ENCODE data around the gene DOCK6. TPM values are rescaled to one million over a fixed set of nuclear protein-coding genes. Genes with fewer than 3 reads are reported as not detected.

Gene DOCK6
- total RNA-seq, 1 donor from 2014 or later: 43.2 TPM

- TF ChIP-seq, protein P1, sequence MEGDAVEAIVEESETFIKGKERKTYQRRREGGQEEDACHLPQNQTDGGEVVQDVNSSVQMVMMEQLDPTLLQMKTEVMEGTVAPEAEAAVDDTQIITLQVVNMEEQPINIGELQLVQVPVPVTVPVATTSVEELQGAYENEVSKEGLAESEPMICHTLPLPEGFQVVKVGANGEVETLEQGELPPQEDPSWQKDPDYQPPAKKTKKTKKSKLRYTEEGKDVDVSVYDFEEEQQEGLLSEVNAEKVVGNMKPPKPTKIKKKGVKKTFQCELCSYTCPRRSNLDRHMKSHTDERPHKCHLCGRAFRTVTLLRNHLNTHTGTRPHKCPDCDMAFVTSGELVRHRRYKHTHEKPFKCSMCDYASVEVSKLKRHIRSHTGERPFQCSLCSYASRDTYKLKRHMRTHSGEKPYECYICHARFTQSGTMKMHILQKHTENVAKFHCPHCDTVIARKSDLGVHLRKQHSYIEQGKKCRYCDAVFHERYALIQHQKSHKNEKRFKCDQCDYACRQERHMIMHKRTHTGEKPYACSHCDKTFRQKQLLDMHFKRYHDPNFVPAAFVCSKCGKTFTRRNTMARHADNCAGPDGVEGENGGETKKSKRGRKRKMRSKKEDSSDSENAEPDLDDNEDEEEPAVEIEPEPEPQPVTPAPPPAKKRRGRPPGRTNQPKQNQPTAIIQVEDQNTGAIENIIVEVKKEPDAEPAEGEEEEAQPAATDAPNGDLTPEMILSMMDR (IDR thresholded peaks at IDR 0.05; ENCODE audit: borderline replicate concordance): no peak
- intact Hi-C loops (cut with micrococcal nuclease): no loop called here
- no peak for DNase-seq
- Histone ChIP-seq H3K36me3 (peaks cover 82% of the 10 kb centered on the region), H3K27ac (replicated peaks) (no peak overlapping the region), H3K9me3 (replicated peaks) (no peaks in the 10 kb centered on the region), H3K4me3 (no peak overlapping the region), H3K27me3 (ENCODE audit: low read depth) (no peaks in the 10 kb centered on the region), H3K4me1 (no peaks in the 10 kb centered on the region)
These were observed 35.0 kb downstream of the DOCK6 start for GRCh38 chr19:11227195-11227886.

- H3K4me1 ChIP-seq: no peaks in the 10 kb centered on the region
- no peak overlapping the region for H3K27ac ChIP-seq (replicated peaks)
- H3K36me3 ChIP-seq: peaks cover 82% of the 10 kb centered on the region
- no peaks in the 10 kb centered on the region for H3K27me3 ChIP-seq (ENCODE audit: low read depth)
- no peak overlapping the region for H3K4me3 ChIP-seq
- no peak for DNase-seq
- intact Hi-C loops (cut with micrococcal nuclease): no loop called here
- peaks cover 2% of the 10 kb centered on the region for H3K9me3 ChIP-seq (replicated peaks)
- TF ChIP-seq, protein P1 (IDR thresholded peaks at IDR 0.05; ENCODE audit: borderline replicate concordance): no peak
These were observed 35.6 kb downstream of the DOCK6 start for GRCh38 chr19:11226716-11227166.

DNA sequence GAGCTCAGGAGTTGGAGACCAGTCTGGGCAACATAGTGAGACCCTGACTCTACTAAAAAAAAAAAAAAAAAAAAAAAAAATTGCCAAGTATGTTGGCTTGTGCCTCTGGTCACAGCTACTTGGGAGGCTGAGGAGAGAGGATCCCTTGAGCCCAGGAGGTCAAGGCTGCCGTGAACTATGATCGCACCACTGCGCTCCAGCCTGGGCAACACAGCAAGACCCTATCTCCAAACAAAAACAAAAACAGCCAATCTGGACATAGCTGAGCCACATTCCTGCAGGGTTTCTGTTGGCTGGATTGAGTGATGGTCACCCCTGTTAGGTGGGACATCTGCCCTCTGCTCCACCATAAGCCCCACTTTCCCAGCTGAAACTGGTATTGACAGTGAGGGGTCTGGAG, 36.5 kb downstream of the DOCK6 start:
- Histone ChIP-seq H3K9me3 (replicated peaks) (peaks cover 11% of the 10 kb centered on the region), H3K27ac (replicated peaks) (peak overlapping the region; percentile 48), H3K36me3 (peaks cover 82% of the 10 kb centered on the region), H3K4me3 (no peak overlapping the region), H3K4me1 (no peaks in the 10 kb centered on the region), H3K27me3 (ENCODE audit: low read depth) (no peaks in the 10 kb centered on the region)
- TF ChIP-seq, protein P1 (IDR thresholded peaks at IDR 0.05; ENCODE audit: borderline replicate concordance): no peak
- DNase-seq: no peak
- intact Hi-C loops (cut with micrococcal nuclease): no loop called here

DNA sequence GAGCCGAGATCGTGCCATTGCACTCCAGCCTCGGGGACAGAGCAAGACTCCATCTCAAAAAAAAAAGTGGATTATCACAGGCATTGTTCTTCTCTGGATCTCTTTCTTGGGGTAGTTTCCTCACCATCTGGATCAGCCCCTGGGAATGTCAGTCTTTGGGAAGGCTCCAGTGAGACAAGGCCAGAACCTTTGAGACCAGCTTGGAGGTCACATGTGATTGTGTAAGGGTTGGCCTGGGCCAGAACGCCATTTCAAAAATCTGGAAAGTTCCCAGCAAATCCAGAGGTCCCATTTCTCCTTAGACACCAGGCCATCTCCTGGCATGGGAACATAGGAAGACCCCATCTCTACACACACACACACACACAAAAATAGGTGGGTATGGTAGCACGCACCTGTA, 37.2 kb downstream of the DOCK6 start:
- TF ChIP-seq, protein P1 (IDR thresholded peaks at IDR 0.05; ENCODE audit: borderline replicate concordance): no peak
- Histone ChIP-seq H3K4me3 (no peak overlapping the region), H3K36me3 (peaks cover 83% of the 10 kb centered on the region), H3K4me1 (no peaks in the 10 kb centered on the region), H3K27me3 (ENCODE audit: low read depth) (no peaks in the 10 kb centered on the region), H3K9me3 (replicated peaks) (peaks cover 11% of the 10 kb centered on the region), H3K27ac (replicated peaks) (peak overlapping the region; percentile 48)
- intact Hi-C loops (cut with micrococcal nuclease): no loop called here
- no peak for DNase-seq

- Histone ChIP-seq H3K4me1 (no peaks in the 10 kb centered on the region), H3K27ac (replicated peaks) (peak overlapping the region; percentile 19), H3K4me3 (no peak overlapping the region), H3K9me3 (replicated peaks) (peaks cover 11% of the 10 kb centered on the region), H3K27me3 (ENCODE audit: low read depth) (no peaks in the 10 kb centered on the region), H3K36me3 (peaks cover 81% of the 10 kb centered on the region)
- TF ChIP-seq, protein P1 (IDR thresholded peaks at IDR 0.05; ENCODE audit: borderline replicate concordance): no peak
- intact Hi-C loops (cut with micrococcal nuclease): no loop called here
- DNase-seq: no peak
These were observed 37.9 kb downstream of the DOCK6 start for GRCh38 chr19:11224429-11224828.

All from left ventricle myocardium inferior (tissue), 1 donor.